ENCODE results near the gene RASA3. TPM values are rescaled to one million over a fixed set of nuclear protein-coding genes. Genes with fewer than 3 reads are reported as not detected.

The RASA3 gene
- total RNA-seq, 1 donor from 2014 or later: 25.4 TPM

DNA sequence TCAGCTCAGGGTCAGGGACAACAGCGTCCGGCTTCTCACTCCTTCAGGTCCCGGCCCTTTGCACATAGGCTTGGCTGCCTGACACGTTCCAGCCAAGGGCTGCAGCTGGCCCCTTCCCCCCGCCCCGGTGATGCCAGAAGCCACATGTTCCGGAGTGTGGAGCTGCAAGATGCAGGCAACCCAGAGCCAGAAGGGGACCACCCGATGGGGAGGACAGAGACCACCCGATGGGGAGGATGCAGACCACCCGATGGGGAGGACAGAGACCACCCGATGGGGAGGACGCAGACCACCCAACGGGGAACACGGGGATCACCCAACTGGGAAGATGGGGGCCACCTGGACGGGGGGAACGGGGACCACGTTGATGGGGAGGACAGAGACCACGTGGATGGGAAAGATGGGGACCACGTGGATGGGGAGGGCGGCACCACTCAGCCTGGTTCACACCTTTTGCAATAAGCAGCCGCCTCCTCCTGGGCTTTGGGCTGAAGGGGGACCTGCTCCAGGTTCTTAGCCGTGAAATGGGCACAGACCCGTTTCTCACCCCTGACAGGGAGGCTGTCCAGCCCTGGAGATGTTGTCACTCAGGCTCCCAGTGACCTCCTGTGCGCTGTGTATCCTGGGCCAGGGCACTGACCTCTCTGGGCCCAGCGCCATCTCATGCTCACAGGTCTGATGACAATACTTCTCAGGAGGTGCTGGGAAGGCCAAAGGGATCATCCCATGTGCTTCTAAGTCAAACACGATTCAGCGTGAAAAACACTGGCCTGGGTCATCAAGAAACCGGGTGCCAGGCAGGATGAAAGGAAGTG is 193.1 kb downstream of the RASA3 start:
- no peak for TF ChIP-seq CTCF (IDR thresholded peaks at IDR 0.05; ENCODE audit: insufficient read depth, low read length, poor library complexity, severe bottlenecking)
- peaks cover 5% of the 10 kb centered on the region for H3K27me3 ChIP-seq (ENCODE audit: control insufficient read depth, insufficient read depth, low read length)
- H3K4me3 ChIP-seq (ENCODE audit: low read depth, low read length): no peak overlapping the region
- DNase-seq (ENCODE audit: low read depth): no peak
- no peaks in the 10 kb centered on the region for H3K36me3 ChIP-seq (ENCODE audit: control insufficient read depth, insufficient read depth, low read length)

GRCh38 chr13:113938716-113939115 is 193.7 kb downstream of the RASA3 start:
- no peak for TF ChIP-seq CTCF (IDR thresholded peaks at IDR 0.05; ENCODE audit: insufficient read depth, low read length, poor library complexity, severe bottlenecking)
- Histone ChIP-seq H3K36me3 (ENCODE audit: control insufficient read depth, insufficient read depth, low read length) (no peaks in the 10 kb centered on the region), H3K4me3 (ENCODE audit: low read depth, low read length) (no peak overlapping the region), H3K27me3 (ENCODE audit: control insufficient read depth, insufficient read depth, low read length) (peaks cover 5% of the 10 kb centered on the region)
- DNase-seq (ENCODE audit: low read depth): no peak

DNA sequence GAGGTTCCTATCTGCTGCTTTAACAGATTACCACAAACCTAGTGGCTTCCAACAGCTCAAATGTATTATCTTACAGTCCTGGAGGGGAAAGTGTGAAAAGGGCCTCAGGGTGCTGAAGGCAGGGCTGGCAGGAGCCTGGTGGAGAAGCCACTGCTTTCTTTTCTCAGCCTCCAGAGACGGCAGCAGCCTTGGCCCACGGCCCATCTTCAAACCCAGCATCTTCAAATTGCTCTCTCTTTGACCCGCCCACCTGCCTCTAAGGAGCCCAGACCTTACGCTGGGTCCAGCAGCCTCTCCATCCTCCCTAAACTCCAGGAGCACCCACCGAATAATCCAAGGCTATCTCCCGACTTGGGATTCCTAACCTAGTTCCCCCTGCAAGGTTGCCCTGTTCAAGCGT is 194.2 kb downstream of the RASA3 start:
- H3K4me3 ChIP-seq (ENCODE audit: low read depth, low read length): no peak overlapping the region
- H3K27me3 ChIP-seq (ENCODE audit: control insufficient read depth, insufficient read depth, low read length): peaks cover 5% of the 10 kb centered on the region
- no peaks in the 10 kb centered on the region for H3K36me3 ChIP-seq (ENCODE audit: control insufficient read depth, insufficient read depth, low read length)
- DNase-seq (ENCODE audit: low read depth): no peak
- no peak for TF ChIP-seq CTCF (IDR thresholded peaks at IDR 0.05; ENCODE audit: insufficient read depth, low read length, poor library complexity, severe bottlenecking)

- Histone ChIP-seq H3K36me3 (ENCODE audit: control insufficient read depth, insufficient read depth, low read length) (no peaks in the 10 kb centered on the region), H3K27me3 (ENCODE audit: control insufficient read depth, insufficient read depth, low read length) (peaks cover 5% of the 10 kb centered on the region), H3K4me3 (ENCODE audit: low read depth, low read length) (no peak overlapping the region)
- no peak for DNase-seq (ENCODE audit: low read depth)
- no peak for TF ChIP-seq CTCF (IDR thresholded peaks at IDR 0.05; ENCODE audit: insufficient read depth, low read length, poor library complexity, severe bottlenecking)
These were observed 194.8 kb downstream of the RASA3 start for GRCh38 chr13:113937527-113938180.

DNA sequence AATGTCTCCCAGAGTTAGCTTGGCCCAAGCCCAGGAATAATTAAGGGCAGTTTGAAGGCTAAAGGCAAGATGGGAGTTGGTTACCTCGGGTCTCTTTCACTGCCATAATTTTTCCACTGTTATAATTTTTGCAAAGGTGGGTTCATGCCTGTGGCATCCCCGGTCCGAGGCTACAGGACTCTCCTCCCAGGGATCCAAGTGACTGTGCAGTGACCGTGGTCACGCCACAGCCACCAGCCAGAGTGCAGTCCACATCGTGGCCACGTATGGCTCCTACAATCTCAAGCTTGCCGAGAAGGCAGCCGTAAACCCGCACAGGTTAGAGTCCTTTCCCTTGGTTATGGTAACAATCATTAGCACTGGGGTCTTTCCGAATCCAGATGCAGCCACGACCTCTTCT is 195.3 kb downstream of the RASA3 start:
- no peak for DNase-seq (ENCODE audit: low read depth)
- TF ChIP-seq CTCF (IDR thresholded peaks at IDR 0.05; ENCODE audit: insufficient read depth, low read length, poor library complexity, severe bottlenecking): no peak
- Histone ChIP-seq H3K36me3 (ENCODE audit: control insufficient read depth, insufficient read depth, low read length) (no peaks in the 10 kb centered on the region), H3K27me3 (ENCODE audit: control insufficient read depth, insufficient read depth, low read length) (peaks cover 5% of the 10 kb centered on the region), H3K4me3 (ENCODE audit: low read depth, low read length) (no peak overlapping the region)
